HG02840 (cell line): ENCODE data around the gene CBR4.

Experiments
- ATAC-seq: cut with Tn5 transposase; IDR thresholded peaks from one replicate; pipeline ENCODE4 v1.9.1; 2021; ENCODE audit warnings: mild to moderate bottlenecking, moderate library complexity, moderate number of reproducible peaks; ENCODE audit not compliant: unreplicated experiment, low FRiP score

Gene CBR4

GRCh38 chr4:169010125-169011023, at the start of gene CBR4:
Gene CBR4 (minus strand): TSS chr4:169010255. CDS start chr4:169010089, 166 bp downstream.
- ATAC-seq, result peak; percentile 98

GRCh38 chr4:169059306-169060211, 49.5 kb upstream of the CBR4 start:
- ATAC-seq, result no peak

GRCh38 chr4:169058312-169058711, 48.3 kb upstream of the CBR4 start:
- ATAC-seq, result no peak

- peak; percentile 70 for ATAC-seq
These were observed 44.8 kb upstream of the CBR4 start for GRCh38 chr4:169054879-169055278.

- no peak for ATAC-seq
These were observed 42.5 kb upstream of the CBR4 start for GRCh38 chr4:169052594-169052945.

- no peak for ATAC-seq
These were observed 41.9 kb upstream of the CBR4 start for GRCh38 chr4:169051761-169052593.

GRCh38 chr4:169050881-169051760, 41.1 kb upstream of the CBR4 start:
- ATAC-seq, result no peak

GRCh38 chr4:169050284-169050683, 40.2 kb upstream of the CBR4 start:
- no peak for ATAC-seq

- ATAC-seq, result no peak
These were observed 38.9 kb upstream of the CBR4 start for GRCh38 chr4:169048868-169049414.

GRCh38 chr4:169047956-169048355, 37.9 kb upstream of the CBR4 start:
- ATAC-seq, result no peak

- no peak for ATAC-seq
These were observed 36.0 kb upstream of the CBR4 start for GRCh38 chr4:169045862-169046584.

- no peak for ATAC-seq
These were observed 34.8 kb upstream of the CBR4 start for GRCh38 chr4:169044714-169045447.

GRCh38 chr4:169042608-169043007, 32.6 kb upstream of the CBR4 start:
- no peak for ATAC-seq

- ATAC-seq, result no peak
These were observed 30.7 kb upstream of the CBR4 start for GRCh38 chr4:169040559-169041261.

- no peak for ATAC-seq
These were observed 29.3 kb upstream of the CBR4 start for GRCh38 chr4:169039251-169039954.

GRCh38 chr4:169037506-169037905, 27.5 kb upstream of the CBR4 start:
- no peak for ATAC-seq
